ENCODE measurements around the gene NDST3. TPM values are rescaled to one million over a fixed set of nuclear protein-coding genes. Genes with fewer than 3 reads are reported as not detected.
"Not testable (repeated sequence)": the region's sequence is repeated elsewhere in the genome, so short reads cannot be mapped to it uniquely, and the experiment has no call there.

NDST3 gene
- total and polyA plus RNA-seq, 3 experiments from 2014 or later, result not detected

DNA sequence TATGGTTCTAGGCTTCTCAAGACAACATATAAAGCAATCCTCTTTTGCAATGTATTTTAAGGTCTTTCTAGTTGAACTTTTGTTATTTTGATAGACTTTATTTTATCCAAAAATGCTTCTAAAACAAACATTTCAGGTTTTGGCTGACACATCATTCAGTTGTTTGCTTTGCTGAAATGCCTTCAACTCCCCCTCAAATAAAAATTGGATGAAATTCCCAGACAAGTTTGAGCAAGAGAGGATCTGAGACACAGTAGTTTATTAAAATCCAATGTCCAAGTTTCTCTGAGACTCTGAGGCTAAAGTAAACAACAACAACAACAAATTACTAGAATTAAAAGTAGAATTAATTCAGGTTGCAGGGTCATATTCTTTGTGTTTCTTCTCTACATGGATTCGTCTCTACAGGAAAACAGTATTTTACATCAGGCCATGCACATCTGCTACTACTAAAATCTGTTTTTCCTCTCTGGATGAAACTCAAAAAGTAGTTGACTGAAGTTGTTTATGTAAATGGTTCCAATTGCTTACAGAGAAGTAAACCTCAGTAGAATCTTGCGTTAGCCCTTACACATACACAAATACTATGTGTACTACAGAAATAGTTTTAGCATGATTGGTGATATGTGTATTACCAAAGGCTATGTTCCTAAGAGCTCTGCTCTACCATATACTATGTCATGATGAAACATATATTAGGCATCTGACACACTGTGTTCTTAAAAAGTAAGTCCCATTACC, 253.6 kb downstream of the NDST3 start:
- DNase-seq, result no peak
- Mint-ChIP-seq H3K9me3 (no peaks in the 10 kb centered on the region), H3K4me1 (peaks cover 5 to 15% (median 7%) of the 10 kb centered on the region in 3 donors), H3K36me3 (peaks cover 0 to 13% (median 9%) of the 10 kb centered on the region in 3 donors), H3K27me3 (no peaks in the 10 kb centered on the region), H3K4me3 (no peak overlapping the region), H3K27ac (no peak overlapping the region)
- Histone ChIP-seq H3K36me3 (ENCODE audit: insufficient read depth, low read length) (no peaks in the 10 kb centered on the region), H3K4me1 (ENCODE audit: insufficient read depth, low read length) (no peaks in the 10 kb centered on the region), H3K9me3 (ENCODE audit: low read length) (no peaks in the 10 kb centered on the region), H3K27me3 (ENCODE audit: insufficient read depth, low read length, poor library complexity, severe bottlenecking) (no peaks in the 10 kb centered on the region), H3K4me3 (ENCODE audit: low read length) (no peak overlapping the region), H3K27ac (ENCODE audit: low read depth, low read length) (no peak overlapping the region)
- POLR2A ChIA-PET, result no interaction called here
- CTCF ChIA-PET, result no interaction called here

DNA sequence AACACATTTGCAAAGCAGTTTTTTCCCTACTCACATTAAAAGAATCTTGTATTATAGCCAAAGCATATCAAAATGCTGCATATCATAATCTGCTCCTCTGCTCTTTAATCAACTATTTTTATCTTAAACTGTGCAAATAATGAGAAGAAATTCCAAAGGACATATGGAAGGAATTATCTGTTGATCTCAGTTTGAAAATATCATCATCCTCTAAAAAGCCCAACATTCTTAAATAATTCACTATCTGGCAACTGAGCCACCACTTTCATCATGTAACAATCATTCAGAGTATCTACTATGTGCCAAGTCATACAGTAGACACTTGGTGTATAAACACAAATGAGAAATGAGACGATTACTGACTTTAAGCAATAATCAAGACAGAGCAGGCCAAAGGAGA, 255.5 kb downstream of the NDST3 start:
- no peak for DNase-seq
- Mint-ChIP-seq H3K27ac (peak overlapping the region in 1 of 8 donors; percentile 58), H3K4me3 (no peak overlapping the region), H3K36me3 (peaks cover 0 to 9% (median 1%) of the 10 kb centered on the region in 3 donors), H3K4me1 (no peaks in the 10 kb centered on the region), H3K27me3 (no peaks in the 10 kb centered on the region), H3K9me3 (no peaks in the 10 kb centered on the region)
- ChIA-PET CTCF (no interaction called here), POLR2A (no interaction called here)
- no peaks in the 10 kb centered on the region for H3K4me1 ChIP-seq (ENCODE audit: insufficient read depth, low read length)
- H3K27me3 ChIP-seq (ENCODE audit: insufficient read depth, low read length, poor library complexity, severe bottlenecking), result no peaks in the 10 kb centered on the region
- H3K36me3 ChIP-seq (ENCODE audit: insufficient read depth, low read length), result no peaks in the 10 kb centered on the region
- H3K27ac ChIP-seq (ENCODE audit: low read depth, low read length), result no peak overlapping the region
- H3K9me3 ChIP-seq (ENCODE audit: low read length), result no peaks in the 10 kb centered on the region
- H3K4me3 ChIP-seq (ENCODE audit: low read length), result no peak overlapping the region

DNA sequence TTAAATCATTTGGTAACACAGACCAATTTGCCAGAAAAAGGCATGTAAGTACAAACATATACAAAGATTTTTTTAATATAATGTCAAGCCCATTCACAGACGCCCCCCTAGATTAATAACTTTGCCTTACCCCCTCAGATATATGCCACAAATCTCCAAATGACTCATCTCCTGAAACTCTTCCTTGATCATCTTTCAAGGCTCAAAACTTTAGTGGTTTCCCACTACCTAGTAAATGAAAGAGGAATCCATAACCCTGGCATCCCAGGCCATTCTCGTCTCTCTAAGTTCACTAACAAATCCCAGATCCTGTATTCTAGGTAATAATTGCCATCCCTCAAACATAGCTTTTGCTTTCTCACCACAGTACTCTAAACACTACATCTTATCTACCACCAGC, 256.7 kb downstream of the NDST3 start:
- Histone ChIP-seq H3K27me3 (ENCODE audit: insufficient read depth, low read length, poor library complexity, severe bottlenecking) (no peaks in the 10 kb centered on the region), H3K4me3 (ENCODE audit: low read length) (no peak overlapping the region), H3K27ac (ENCODE audit: low read depth, low read length) (no peak overlapping the region), H3K9me3 (ENCODE audit: low read length) (no peaks in the 10 kb centered on the region), H3K36me3 (ENCODE audit: insufficient read depth, low read length) (no peaks in the 10 kb centered on the region), H3K4me1 (ENCODE audit: insufficient read depth, low read length) (no peaks in the 10 kb centered on the region)
- no peak for DNase-seq
- POLR2A ChIA-PET, result no interaction called here
- CTCF ChIA-PET, result no interaction called here
- Mint-ChIP-seq H3K9me3 (no peaks in the 10 kb centered on the region), H3K4me1 (no peaks in the 10 kb centered on the region), H3K27me3 (no peaks in the 10 kb centered on the region), H3K27ac (no peak overlapping the region), H3K4me3 (no peak overlapping the region), H3K36me3 (peaks cover 0 to 9% (median 1%) of the 10 kb centered on the region in 3 donors)

DNA sequence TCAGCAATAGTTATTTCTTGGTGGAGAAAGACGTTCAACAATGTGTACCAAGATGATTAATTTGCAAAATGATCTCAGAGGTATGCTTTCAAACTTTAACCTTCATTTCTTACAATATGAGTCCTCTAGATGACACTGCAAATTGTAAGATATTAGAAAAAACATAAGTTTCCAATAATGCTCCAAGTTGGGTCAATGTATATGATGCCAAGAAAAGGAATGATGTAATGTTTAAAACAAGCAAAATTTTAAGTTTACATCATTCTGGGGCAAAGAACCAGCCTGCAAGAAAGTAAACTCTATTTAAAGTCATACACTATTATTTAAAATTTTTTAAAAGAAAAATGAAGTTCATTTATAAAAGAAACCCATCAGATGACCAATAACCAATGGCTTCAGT, 262.4 kb downstream of the NDST3 start:
- H3K4me3 ChIP-seq (ENCODE audit: low read length), result no peak overlapping the region
- DNase-seq, result no peak
- no peaks in the 10 kb centered on the region for H3K36me3 ChIP-seq (ENCODE audit: insufficient read depth, low read length)
- no peaks in the 10 kb centered on the region for H3K4me1 Mint-ChIP-seq
- H3K27me3 ChIP-seq (ENCODE audit: insufficient read depth, low read length, poor library complexity, severe bottlenecking), result no peaks in the 10 kb centered on the region
- H3K9me3 ChIP-seq (ENCODE audit: low read length), result no peaks in the 10 kb centered on the region
- POLR2A ChIA-PET, result no interaction called here
- H3K36me3 Mint-ChIP-seq, result peaks cover 0 to 2% (median 0%) of the 10 kb centered on the region in 3 donors
- H3K4me1 ChIP-seq (ENCODE audit: insufficient read depth, low read length), result no peaks in the 10 kb centered on the region
- CTCF ChIA-PET, result no interaction called here
- H3K27ac ChIP-seq (ENCODE audit: low read depth, low read length), result no peak overlapping the region
- H3K9me3 Mint-ChIP-seq, result no peaks in the 10 kb centered on the region
- no peaks in the 10 kb centered on the region for H3K27me3 Mint-ChIP-seq
- no peak overlapping the region for H3K4me3 Mint-ChIP-seq
- no peak overlapping the region for H3K27ac Mint-ChIP-seq

DNA sequence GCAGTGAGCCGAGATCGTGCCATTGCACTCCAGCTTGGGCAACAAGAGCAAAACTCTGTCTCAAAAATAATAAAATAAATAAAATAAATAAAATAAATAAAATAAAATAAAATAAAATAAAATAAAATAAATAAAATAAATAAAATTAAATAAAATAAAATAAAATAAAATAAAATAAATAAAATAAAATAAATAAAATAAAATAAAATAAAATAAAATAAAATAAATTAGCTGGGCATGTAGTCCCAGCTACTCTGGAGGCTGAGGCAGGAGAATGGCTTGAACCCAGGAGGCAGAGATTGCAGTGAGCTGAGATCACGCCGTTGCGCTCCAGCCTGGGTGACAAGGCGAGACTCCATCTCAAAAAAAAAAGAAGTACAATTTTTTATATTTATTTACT, 265.3 kb downstream of the NDST3 start:
- H3K9me3 ChIP-seq (ENCODE audit: low read length); H3K9me3 Mint-ChIP-seq; H3K4me1 ChIP-seq (ENCODE audit: insufficient read depth, low read length); H3K27ac Mint-ChIP-seq; POLR2A ChIA-PET; H3K27ac ChIP-seq (ENCODE audit: low read depth, low read length); DNase-seq; H3K27me3 ChIP-seq (ENCODE audit: insufficient read depth, low read length, poor library complexity, severe bottlenecking); H3K36me3 Mint-ChIP-seq; H3K4me1 Mint-ChIP-seq; H3K36me3 ChIP-seq (ENCODE audit: insufficient read depth, low read length); H3K4me3 ChIP-seq (ENCODE audit: low read length); CTCF ChIA-PET; H3K4me3 Mint-ChIP-seq: not testable (repeated sequence)
- peaks cover 1 to 12% of the 10 kb centered on the region in 2 donors for H3K27me3 Mint-ChIP-seq

DNA sequence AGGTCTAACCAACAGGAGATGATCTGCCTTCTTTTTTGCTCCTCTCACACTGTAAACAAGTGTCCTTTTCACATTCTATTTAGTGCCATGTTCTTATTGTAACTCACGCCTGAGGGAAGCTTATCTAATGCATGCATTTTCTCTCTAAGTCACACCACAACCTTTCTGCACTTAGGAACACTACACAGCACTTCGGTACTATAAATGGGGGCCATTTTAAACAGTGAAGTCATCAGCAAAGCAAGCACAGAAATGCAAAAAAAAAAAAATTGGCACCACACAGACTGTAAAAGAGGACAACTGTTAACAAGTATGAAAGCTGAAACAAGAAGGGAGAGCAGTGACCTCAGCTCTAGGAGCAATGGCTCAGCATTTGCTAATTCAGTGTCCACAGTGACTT, 273.4 kb downstream of the NDST3 start:
- H3K36me3 Mint-ChIP-seq, result no peaks in the 10 kb centered on the region
- H3K4me1 ChIP-seq (ENCODE audit: insufficient read depth, low read length), result no peaks in the 10 kb centered on the region
- H3K4me3 ChIP-seq (ENCODE audit: low read length), result no peak overlapping the region
- H3K27me3 Mint-ChIP-seq, result peaks cover 1 to 35% of the 10 kb centered on the region in 2 donors
- H3K27ac Mint-ChIP-seq, result no peak overlapping the region
- ChIA-PET CTCF (interaction anchor here (1.9 kb wide), 1 partner anchor 45 kb away, joined by 4 read pairs; the partner anchor contains the start of gene PRSS12), POLR2A (no interaction called here)
- no peak overlapping the region for H3K4me3 Mint-ChIP-seq
- no peaks in the 10 kb centered on the region for H3K9me3 Mint-ChIP-seq
- H3K36me3 ChIP-seq (ENCODE audit: insufficient read depth, low read length), result no peaks in the 10 kb centered on the region
- H3K27me3 ChIP-seq (ENCODE audit: insufficient read depth, low read length, poor library complexity, severe bottlenecking), result peaks cover 4% of the 10 kb centered on the region
- no peaks in the 10 kb centered on the region for H3K9me3 ChIP-seq (ENCODE audit: low read length)
- no peak overlapping the region for H3K27ac ChIP-seq (ENCODE audit: low read depth, low read length)
- no peak for DNase-seq
- no peaks in the 10 kb centered on the region for H3K4me1 Mint-ChIP-seq

Data from CD8-positive, alpha-beta memory T cell (primary cell).